K562 (cell line): ENCODE results near the gene CPSF4. TPM values are rescaled to one million over a fixed set of nuclear protein-coding genes. Genes with fewer than 3 reads are reported as not detected.
A peak's percentile ranks its signal among the peaks of the same experiment; 100 is the strongest.

Source experiments
- ARHGAP35 ChIP-seq: fragments of 450-650 bp; IDR thresholded peaks from 2 replicates; pipeline ENCODE4 v1.6.1; 2018; ENCODE audit not compliant: partially characterized antibody
- BCOR ChIP-seq: fragments of 450-650 bp; IDR thresholded peaks from 2 replicates; pipeline ENCODE4 v1.6.1; 2016
- BRF1 ChIP-seq: IDR thresholded peaks from 3 replicates; pipeline ENCODE4 v1.6.1; 2011; ENCODE audit warnings: borderline replicate concordance, mild to moderate bottlenecking; ENCODE audit not compliant: insufficient read length; ENCODE audit errors: extremely low read depth
- CCNT2 ChIP-seq: IDR thresholded peaks from 2 replicates; pipeline ENCODE4 v1.6.1; 2011; ENCODE audit warnings: borderline replicate concordance, low read depth, mild to moderate bottlenecking, moderate library complexity, mixed read lengths, low read length; ENCODE audit not compliant: insufficient read length; ENCODE audit errors: extremely low read depth
- ESRRA ChIP-seq: fragments of 450-650 bp; IDR thresholded peaks from 2 replicates; pipeline ENCODE4 v1.6.1; 2014; ENCODE audit warnings: low read depth, mild to moderate bottlenecking, moderate library complexity, borderline replicate concordance
- ETV6 ChIP-seq, 3 experiments: fragments of 150-350 bp in 1 of 3; sonication (generic) in 1 of 3; formaldehyde crosslinking in 1 of 3; IDR thresholded peaks; 2 replicates each; pipeline versions ENCODE4 v1.6.1 to v1.8.0; 2014 to 2022; ENCODE audit warnings: borderline replicate concordance in 2 of 3, low read depth in 2 of 3, antibody characterized with exemption in 1 of 3, low read length in 1 of 3, mild to moderate bottlenecking in 1 of 3, missing genetic modification reagents in 1 of 3
- MED1 ChIP-seq: sonication (generic); formaldehyde crosslinking; IDR thresholded peaks from 2 replicates; pipeline ENCODE4 v1.8.1; 2023; ENCODE audit warnings: missing genetic modification reagents, borderline replicate concordance
- NFE2L1 ChIP-seq: fragments of 450-650 bp; IDR thresholded peaks from 2 replicates; pipeline ENCODE4 v1.6.1; 2016; ENCODE audit warnings: missing genetic modification characterization, low read depth, mild to moderate bottlenecking, missing compliant biosample characterization, moderate library complexity, borderline replicate concordance
- POLR2A ChIP-seq: fragments of 450-650 bp; conservative IDR thresholded peaks from 2 replicates; pipeline ENCODE4 v1.6.1; 2016
- POLR2AphosphoS5 ChIP-seq: IDR thresholded peaks from 2 replicates; pipeline ENCODE4 v1.6.1; 2011; ENCODE audit warnings: mild to moderate bottlenecking, low read depth, low read length, moderate library complexity; ENCODE audit not compliant: control insufficient read depth, insufficient read depth
- SAFB ChIP-seq: fragments of 200-400 bp; formaldehyde crosslinking; IDR thresholded peaks from 2 replicates; pipeline ENCODE4 v1.6.1; 2017; ENCODE audit warnings: low read depth, low read length, borderline replicate concordance
- SMAD1 ChIP-seq: fragments of 150-350 bp; IDR thresholded peaks from 2 replicates; pipeline ENCODE4 v1.6.1; 2014; ENCODE audit warnings: low read length, low read depth; ENCODE audit not compliant: partially characterized antibody
- ZFPM2 ChIP-seq: fragments of 250-450 bp; sonication (Bioruptor Pico); IDR thresholded peaks from 2 replicates; pipeline ENCODE4 v1.5.1; 2022; ENCODE audit warnings: mild to moderate bottlenecking
- ZNF146 ChIP-seq: IDR thresholded peaks from one replicate; pipeline ENCODE4 v1.6.1; 2018; ENCODE audit warnings: missing compliant biosample characterization; ENCODE audit not compliant: unreplicated experiment
- ZNF212 ChIP-seq: fragments of 450-650 bp; formaldehyde crosslinking; IDR thresholded peaks from 2 replicates; pipeline ENCODE4 v1.4.0; 2020; ENCODE audit warnings: mild to moderate bottlenecking
- ZNF384 ChIP-seq: IDR thresholded peaks from 2 replicates; pipeline ENCODE4 v1.6.1; 2012; ENCODE audit warnings: low read depth, low read length, improper control_type of control experiment
- ZNF644 ChIP-seq: fragments of 200-800 bp; sonication (Bioruptor generic); IDR thresholded peaks from 2 replicates; pipeline ENCODE4 v1.6.1; 2016; ENCODE audit warnings: low read depth, missing genetic modification characterization, missing compliant biosample characterization
- ZNF707 ChIP-seq: fragments of 250-450 bp; sonication (Bioruptor Pico); conservative IDR thresholded peaks from 2 replicates; pipeline ENCODE4 v1.8.0; 2022; ENCODE audit warnings: inconsistent platforms, mild to moderate bottlenecking, moderate library complexity
- polyA plus RNA-seq, 8 experiments: library from polyadenylated mRNA; depleted of rRNA in 4 of 8; stranded (reverse) in 5 of 8; unstranded in 3 of 8; fragments of >200 nt; fragmentation: Nextera tagmentation in 2 of 8; fragmentation: Illumina TruSeq in 1 of 8; extraction: Ambion mirVana in 2 of 8; extraction: Trizol in 1 of 8; gene quantifications; 2 replicates each; pipeline versions ENCODE4 v1.2.1 to v1.2.3, GENCODE V29; 2011 to 2014; ENCODE audit warnings: inconsistent platforms in 1 of 8, missing spikeins in 1 of 8
- total RNA-seq, 7 experiments: library from RNA; depleted of rRNA in 6 of 7; stranded (reverse); fragments of >200 nt in 6 of 7; fragmentation: Illumina TruSeq in 2 of 7; extraction: Trizol in 2 of 7; gene quantifications; 2 replicates each; pipeline versions ENCODE4 v1.2.1 to v1.2.3, GENCODE V29; 2011 to 2021; ENCODE audit warnings: low replicate concordance in 1 of 7
- TF ChIP-seq, protein P1 (sequence below): IDR thresholded peaks from 2 replicates; pipeline ENCODE4 v1.6.1; 2014; ENCODE audit warnings: antibody characterized with exemption
- TF ChIP-seq, protein P2 (sequence below): fragments of 450-650 bp; IDR thresholded peaks from 2 replicates; pipeline ENCODE4 v1.6.1; 2016; ENCODE audit warnings: mild to moderate bottlenecking
- TF ChIP-seq, protein P3 (sequence below): fragments of 450-650 bp; IDR thresholded peaks from 2 replicates; pipeline ENCODE4 v1.6.1; 2014; ENCODE audit warnings: low read depth, mild to moderate bottlenecking, moderate library complexity, borderline replicate concordance
- TF ChIP-seq, protein P4 (sequence below): sonication (generic); formaldehyde crosslinking; IDR thresholded peaks from 2 replicates; pipeline ENCODE4 v1.8.1; 2023; ENCODE audit warnings: mild to moderate bottlenecking, missing genetic modification reagents
- TF ChIP-seq, protein P5 (sequence below): fragments of 250-450 bp; sonication (Bioruptor Pico); IDR thresholded peaks from 2 replicates; pipeline ENCODE4 v1.8.0; 2021; ENCODE audit warnings: moderate library complexity, mild to moderate bottlenecking, inconsistent platforms

CPSF4 gene
- total and polyA plus RNA-seq, 9 of the 15 experiments (the other 6 are each of a cell fraction or from before 2014, with no cell fraction given), result 16.9 to 118 (median 71.7) TPM

DNA sequence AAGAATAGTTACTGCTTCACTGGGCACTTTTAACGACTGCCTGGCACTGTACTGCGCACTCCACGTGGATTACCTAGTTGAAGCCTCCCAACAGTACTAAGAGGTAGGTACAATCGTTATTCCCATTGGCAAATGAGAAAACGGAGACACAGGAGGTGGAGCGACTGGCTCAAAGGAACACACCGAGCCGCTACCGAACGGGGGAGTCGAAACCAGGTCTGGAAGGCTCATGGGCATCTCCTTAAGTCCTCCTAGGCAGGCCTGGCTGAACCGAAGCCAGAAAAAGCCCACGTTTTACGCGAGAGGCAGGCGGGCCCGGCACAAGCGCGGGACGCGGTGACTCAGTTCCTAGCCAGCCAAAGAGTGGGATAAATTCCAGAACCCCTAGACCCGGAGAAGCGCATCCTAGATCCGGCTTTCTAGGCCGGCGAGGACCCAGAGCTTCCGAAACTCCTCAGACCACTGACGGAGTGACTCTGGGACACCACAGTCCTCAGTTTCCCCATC lies 30.8 kb upstream of the CPSF4 start (continued):
- TF ChIP-seq, protein P1, sequence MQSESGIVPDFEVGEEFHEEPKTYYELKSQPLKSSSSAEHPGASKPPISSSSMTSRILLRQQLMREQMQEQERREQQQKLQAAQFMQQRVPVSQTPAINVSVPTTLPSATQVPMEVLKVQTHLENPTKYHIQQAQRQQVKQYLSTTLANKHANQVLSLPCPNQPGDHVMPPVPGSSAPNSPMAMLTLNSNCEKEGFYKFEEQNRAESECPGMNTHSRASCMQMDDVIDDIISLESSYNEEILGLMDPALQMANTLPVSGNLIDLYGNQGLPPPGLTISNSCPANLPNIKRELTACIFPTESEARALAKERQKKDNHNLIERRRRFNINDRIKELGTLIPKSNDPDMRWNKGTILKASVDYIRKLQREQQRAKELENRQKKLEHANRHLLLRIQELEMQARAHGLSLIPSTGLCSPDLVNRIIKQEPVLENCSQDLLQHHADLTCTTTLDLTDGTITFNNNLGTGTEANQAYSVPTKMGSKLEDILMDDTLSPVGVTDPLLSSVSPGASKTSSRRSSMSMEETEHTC, result no peak
- TF ChIP-seq SMAD1, result no peak
- no peak for TF ChIP-seq ESRRA
- no peak for TF ChIP-seq POLR2AphosphoS5
- no peak for TF ChIP-seq ZNF384
- no peak for TF ChIP-seq NFE2L1 (tag)
- no peak for TF ChIP-seq ZNF212 (CRISPR knock-in tag)
- peak; percentile 67; the same call in 1 of the 2 replicates for TF ChIP-seq BCOR
- no peak for TF ChIP-seq SAFB
- TF ChIP-seq POLR2A, result no peak
- TF ChIP-seq ARHGAP35, result no peak
- TF ChIP-seq, protein P2, sequence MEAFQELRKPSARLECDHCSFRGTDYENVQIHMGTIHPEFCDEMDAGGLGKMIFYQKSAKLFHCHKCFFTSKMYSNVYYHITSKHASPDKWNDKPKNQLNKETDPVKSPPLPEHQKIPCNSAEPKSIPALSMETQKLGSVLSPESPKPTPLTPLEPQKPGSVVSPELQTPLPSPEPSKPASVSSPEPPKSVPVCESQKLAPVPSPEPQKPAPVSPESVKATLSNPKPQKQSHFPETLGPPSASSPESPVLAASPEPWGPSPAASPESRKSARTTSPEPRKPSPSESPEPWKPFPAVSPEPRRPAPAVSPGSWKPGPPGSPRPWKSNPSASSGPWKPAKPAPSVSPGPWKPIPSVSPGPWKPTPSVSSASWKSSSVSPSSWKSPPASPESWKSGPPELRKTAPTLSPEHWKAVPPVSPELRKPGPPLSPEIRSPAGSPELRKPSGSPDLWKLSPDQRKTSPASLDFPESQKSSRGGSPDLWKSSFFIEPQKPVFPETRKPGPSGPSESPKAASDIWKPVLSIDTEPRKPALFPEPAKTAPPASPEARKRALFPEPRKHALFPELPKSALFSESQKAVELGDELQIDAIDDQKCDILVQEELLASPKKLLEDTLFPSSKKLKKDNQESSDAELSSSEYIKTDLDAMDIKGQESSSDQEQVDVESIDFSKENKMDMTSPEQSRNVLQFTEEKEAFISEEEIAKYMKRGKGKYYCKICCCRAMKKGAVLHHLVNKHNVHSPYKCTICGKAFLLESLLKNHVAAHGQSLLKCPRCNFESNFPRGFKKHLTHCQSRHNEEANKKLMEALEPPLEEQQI, result no peak
- TF ChIP-seq, protein P3, sequence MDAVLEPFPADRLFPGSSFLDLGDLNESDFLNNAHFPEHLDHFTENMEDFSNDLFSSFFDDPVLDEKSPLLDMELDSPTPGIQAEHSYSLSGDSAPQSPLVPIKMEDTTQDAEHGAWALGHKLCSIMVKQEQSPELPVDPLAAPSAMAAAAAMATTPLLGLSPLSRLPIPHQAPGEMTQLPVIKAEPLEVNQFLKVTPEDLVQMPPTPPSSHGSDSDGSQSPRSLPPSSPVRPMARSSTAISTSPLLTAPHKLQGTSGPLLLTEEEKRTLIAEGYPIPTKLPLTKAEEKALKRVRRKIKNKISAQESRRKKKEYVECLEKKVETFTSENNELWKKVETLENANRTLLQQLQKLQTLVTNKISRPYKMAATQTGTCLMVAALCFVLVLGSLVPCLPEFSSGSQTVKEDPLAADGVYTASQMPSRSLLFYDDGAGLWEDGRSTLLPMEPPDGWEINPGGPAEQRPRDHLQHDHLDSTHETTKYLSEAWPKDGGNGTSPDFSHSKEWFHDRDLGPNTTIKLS, result no peak
- TF ChIP-seq, protein P4, sequence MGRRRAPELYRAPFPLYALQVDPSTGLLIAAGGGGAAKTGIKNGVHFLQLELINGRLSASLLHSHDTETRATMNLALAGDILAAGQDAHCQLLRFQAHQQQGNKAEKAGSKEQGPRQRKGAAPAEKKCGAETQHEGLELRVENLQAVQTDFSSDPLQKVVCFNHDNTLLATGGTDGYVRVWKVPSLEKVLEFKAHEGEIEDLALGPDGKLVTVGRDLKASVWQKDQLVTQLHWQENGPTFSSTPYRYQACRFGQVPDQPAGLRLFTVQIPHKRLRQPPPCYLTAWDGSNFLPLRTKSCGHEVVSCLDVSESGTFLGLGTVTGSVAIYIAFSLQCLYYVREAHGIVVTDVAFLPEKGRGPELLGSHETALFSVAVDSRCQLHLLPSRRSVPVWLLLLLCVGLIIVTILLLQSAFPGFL (CRISPR knock-in tag), result no peak
- TF ChIP-seq, protein P5, sequence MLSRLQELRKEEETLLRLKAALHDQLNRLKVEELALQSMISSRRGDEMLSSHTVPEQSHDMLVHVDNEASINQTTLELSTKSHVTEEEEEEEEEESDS (CRISPR knock-in tag), result no peak
- TF ChIP-seq ZNF707 (CRISPR knock-in tag), result no peak
- TF ChIP-seq ETV6 (IDR thresholded peaks at IDR 0.05; ENCODE audit: borderline replicate concordance in 1 of 2, low read depth in 2 of 2, low read length in 1 of 2), result no peak
- no peak for TF ChIP-seq ETV6 (CRISPR knock-in tag; IDR thresholded peaks at IDR 0.05; ENCODE audit: borderline replicate concordance)
- TF ChIP-seq BRF1, result no peak
- no peak for TF ChIP-seq CCNT2
- no peak for TF ChIP-seq MED1 (CRISPR knock-in tag)
- no peak for TF ChIP-seq ZNF146 (CRISPR knock-in tag)
- TF ChIP-seq ZFPM2 (CRISPR knock-in tag), result no peak
- TF ChIP-seq ZNF644 (tag), result no peak
